ENCODE results near the gene TMEM213. TPM values are rescaled to one million over a fixed set of nuclear protein-coding genes. Genes with fewer than 3 reads are reported as not detected.
"Not testable (repeated sequence)": the region's sequence is repeated elsewhere in the genome, so short reads cannot be mapped to it uniquely, and the experiment has no call there.

The TMEM213 gene
- total and polyA plus RNA-seq, 3 experiments from 2014 or later: 0.05 TPM; not detected in 2

- peaks cover 0 to 5% (median 0%) of the 10 kb centered on the region in 3 donors for H3K4me1 Mint-ChIP-seq
Measured at GRCh38 chr7:138773817-138774216, 24.0 kb upstream of the TMEM213 start.

GRCh38 chr7:138776166-138776833, 21.5 kb upstream of the TMEM213 start:
- Histone ChIP-seq H3K9me3 (ENCODE audit: low read length) (no peaks in the 10 kb centered on the region), H3K4me1 (ENCODE audit: insufficient read depth, low read length) (no peaks in the 10 kb centered on the region), H3K27ac (ENCODE audit: low read depth, low read length) (no peak overlapping the region), H3K4me3 (ENCODE audit: low read length) (no peak overlapping the region), H3K36me3 (ENCODE audit: insufficient read depth, low read length) (no peaks in the 10 kb centered on the region), H3K27me3 (ENCODE audit: insufficient read depth, low read length, poor library complexity, severe bottlenecking) (no peaks in the 10 kb centered on the region)
- ChIA-PET CTCF (no interaction called here), POLR2A (no interaction called here)
- DNase-seq: no peak
- Mint-ChIP-seq H3K9me3 (no peaks in the 10 kb centered on the region), H3K27ac (peak overlapping the region in 1 of 8 donors; percentile 15), H3K4me1 (no peaks in the 10 kb centered on the region), H3K4me3 (no peak overlapping the region), H3K27me3 (peaks cover 1 to 5% of the 10 kb centered on the region in 2 donors), H3K36me3 (peaks cover 0 to 3% (median 0%) of the 10 kb centered on the region in 3 donors)

More at GRCh38 chr7:138773817-138774216, 24.0 kb upstream of the TMEM213 start:
- no peaks in the 10 kb centered on the region for H3K9me3 Mint-ChIP-seq
- peak overlapping the region in 1 of 8 donors; percentile 65 for H3K27ac Mint-ChIP-seq
- CTCF ChIA-PET: no interaction called here
- Histone ChIP-seq H3K36me3 (ENCODE audit: insufficient read depth, low read length) (no peaks in the 10 kb centered on the region), H3K4me3 (ENCODE audit: low read length) (no peak overlapping the region), H3K9me3 (ENCODE audit: low read length) (no peaks in the 10 kb centered on the region), H3K27me3 (ENCODE audit: insufficient read depth, low read length, poor library complexity, severe bottlenecking) (no peaks in the 10 kb centered on the region), H3K27ac (ENCODE audit: low read depth, low read length) (no peak overlapping the region), H3K4me1 (ENCODE audit: insufficient read depth, low read length) (no peaks in the 10 kb centered on the region)
- H3K36me3 Mint-ChIP-seq: no peaks in the 10 kb centered on the region
- DNase-seq: no peak
- POLR2A ChIA-PET: no interaction called here
- H3K4me3 Mint-ChIP-seq: no peak overlapping the region
- peaks cover 3 to 5% of the 10 kb centered on the region in 2 donors for H3K27me3 Mint-ChIP-seq

GRCh38 chr7:138781004-138781403, 16.8 kb upstream of the TMEM213 start:
- ChIA-PET CTCF (no interaction called here), POLR2A (no interaction called here)
- H3K9me3 Mint-ChIP-seq: peaks cover 0 to 7% (median 0%) of the 10 kb centered on the region in 5 donors
- H3K9me3 ChIP-seq (ENCODE audit: low read length): no peaks in the 10 kb centered on the region
- no peaks in the 10 kb centered on the region for H3K27me3 ChIP-seq (ENCODE audit: insufficient read depth, low read length, poor library complexity, severe bottlenecking)
- H3K4me1 ChIP-seq (ENCODE audit: insufficient read depth, low read length): no peaks in the 10 kb centered on the region
- peaks cover 15 to 16% of the 10 kb centered on the region in 2 donors for H3K27me3 Mint-ChIP-seq
- H3K27ac ChIP-seq (ENCODE audit: low read depth, low read length): no peak overlapping the region
- no peak overlapping the region for H3K27ac Mint-ChIP-seq
- no peak overlapping the region for H3K4me3 ChIP-seq (ENCODE audit: low read length)
- no peaks in the 10 kb centered on the region for H3K4me1 Mint-ChIP-seq
- peaks cover 0 to 14% (median 0%) of the 10 kb centered on the region in 3 donors for H3K36me3 Mint-ChIP-seq
- DNase-seq: no peak
- H3K36me3 ChIP-seq (ENCODE audit: insufficient read depth, low read length): no peaks in the 10 kb centered on the region
- no peak overlapping the region for H3K4me3 Mint-ChIP-seq

GRCh38 chr7:138784692-138785091, 13.1 kb upstream of the TMEM213 start:
- H3K9me3 Mint-ChIP-seq: peaks cover 2 to 10% (median 8%) of the 10 kb centered on the region in 5 donors
- ChIA-PET POLR2A (no interaction called here), CTCF (interaction anchor here (1.2 kb wide), 1 partner anchor 29 kb away, joined by 3 read pairs; no protein-coding TSS in a partner anchor)
- no peak overlapping the region for H3K4me3 Mint-ChIP-seq
- H3K27me3 ChIP-seq (ENCODE audit: insufficient read depth, low read length, poor library complexity, severe bottlenecking): no peaks in the 10 kb centered on the region
- H3K27me3 Mint-ChIP-seq: peaks cover 24 to 28% of the 10 kb centered on the region in 2 donors
- H3K4me1 ChIP-seq (ENCODE audit: insufficient read depth, low read length): no peaks in the 10 kb centered on the region
- H3K9me3 ChIP-seq (ENCODE audit: low read length): no peaks in the 10 kb centered on the region
- H3K36me3 Mint-ChIP-seq: peaks cover 0 to 19% (median 0%) of the 10 kb centered on the region in 3 donors
- H3K27ac Mint-ChIP-seq: no peak overlapping the region
- no peaks in the 10 kb centered on the region for H3K36me3 ChIP-seq (ENCODE audit: insufficient read depth, low read length)
- H3K27ac ChIP-seq (ENCODE audit: low read depth, low read length): no peak overlapping the region
- DNase-seq: no peak
- H3K4me3 ChIP-seq (ENCODE audit: low read length): no peak overlapping the region
- no peaks in the 10 kb centered on the region for H3K4me1 Mint-ChIP-seq

- H3K4me3 Mint-ChIP-seq: no peak overlapping the region
- no peak for DNase-seq
- ChIA-PET POLR2A (no interaction called here), CTCF (no interaction called here)
- H3K27ac ChIP-seq (ENCODE audit: low read depth, low read length): no peak overlapping the region
- H3K27ac Mint-ChIP-seq: peak overlapping the region in 1 of 8 donors; percentile 18
- no peak overlapping the region for H3K4me3 ChIP-seq (ENCODE audit: low read length)
- no peaks in the 10 kb centered on the region for H3K36me3 ChIP-seq (ENCODE audit: insufficient read depth, low read length)
- no peaks in the 10 kb centered on the region for H3K4me1 ChIP-seq (ENCODE audit: insufficient read depth, low read length)
- H3K4me1 Mint-ChIP-seq: no peaks in the 10 kb centered on the region
- no peaks in the 10 kb centered on the region for H3K9me3 ChIP-seq (ENCODE audit: low read length)
- H3K27me3 Mint-ChIP-seq: peaks cover 24 to 32% of the 10 kb centered on the region in 2 donors
- no peaks in the 10 kb centered on the region for H3K27me3 ChIP-seq (ENCODE audit: insufficient read depth, low read length, poor library complexity, severe bottlenecking)
- peaks cover 0 to 18% (median 0%) of the 10 kb centered on the region in 3 donors for H3K36me3 Mint-ChIP-seq
- H3K9me3 Mint-ChIP-seq: peaks cover 2 to 13% (median 8%) of the 10 kb centered on the region in 5 donors
Measured at GRCh38 chr7:138785587-138786437, 12.0 kb upstream of the TMEM213 start.

GRCh38 chr7:138796038-138796615, 1.7 kb upstream of the TMEM213 start:
- no peaks in the 10 kb centered on the region for H3K4me1 ChIP-seq (ENCODE audit: insufficient read depth, low read length)
- H3K27ac Mint-ChIP-seq: peak overlapping the region in 1 of 8 donors; percentile 48
- DNase-seq: no peak
- H3K4me3 ChIP-seq (ENCODE audit: low read length): no peak overlapping the region
- H3K4me3 Mint-ChIP-seq: peak overlapping the region in 1 of 7 donors; percentile 12
- no peaks in the 10 kb centered on the region for H3K36me3 ChIP-seq (ENCODE audit: insufficient read depth, low read length)
- ChIA-PET CTCF (no interaction called here), POLR2A (no interaction called here)
- H3K27me3 Mint-ChIP-seq: peaks cover 3 to 22% of the 10 kb centered on the region in 2 donors
- no peaks in the 10 kb centered on the region for H3K9me3 ChIP-seq (ENCODE audit: low read length)
- no peak overlapping the region for H3K27ac ChIP-seq (ENCODE audit: low read depth, low read length)
- H3K9me3 Mint-ChIP-seq: peaks cover 0 to 3% (median 0%) of the 10 kb centered on the region in 5 donors
- peaks cover 13 to 24% (median 19%) of the 10 kb centered on the region in 3 donors for H3K4me1 Mint-ChIP-seq
- H3K36me3 Mint-ChIP-seq: peaks cover 0 to 7% (median 0%) of the 10 kb centered on the region in 3 donors
- no peaks in the 10 kb centered on the region for H3K27me3 ChIP-seq (ENCODE audit: insufficient read depth, low read length, poor library complexity, severe bottlenecking)

GRCh38 chr7:138797046-138797445, 748 bp upstream of the TMEM213 start:
- not testable (repeated sequence) for H3K36me3 Mint-ChIP-seq, DNase-seq

More at GRCh38 chr7:138797046-138797445, 748 bp upstream of the TMEM213 start:
- Mint-ChIP-seq H3K4me3 (peak overlapping the region in 2 of 7 donors; percentile 9 to 25), H3K27me3 (peaks cover 4 to 16% of the 10 kb centered on the region in 2 donors), H3K27ac (peak overlapping the region in 1 of 8 donors; percentile 1), H3K4me1 (peaks cover 13 to 24% (median 19%) of the 10 kb centered on the region in 3 donors)
- POLR2A ChIA-PET; H3K4me3 ChIP-seq (ENCODE audit: low read length); H3K4me1 ChIP-seq (ENCODE audit: insufficient read depth, low read length); H3K9me3 Mint-ChIP-seq; H3K36me3 ChIP-seq (ENCODE audit: insufficient read depth, low read length); H3K27ac ChIP-seq (ENCODE audit: low read depth, low read length); H3K27me3 ChIP-seq (ENCODE audit: insufficient read depth, low read length, poor library complexity, severe bottlenecking); H3K9me3 ChIP-seq (ENCODE audit: low read length): not testable (repeated sequence)
- CTCF ChIA-PET: interaction anchor here (0.6 kb wide), 1 partner anchor 472 kb away, joined by 3 read pairs; no protein-coding TSS in a partner anchor
